C1 segment of cervical spinal cord (tissue), 14 donors: ENCODE results near the gene CLASP1.
"Not testable (repeated sequence)": the region's sequence is repeated elsewhere in the genome, so short reads cannot be mapped to it uniquely, and the experiment has no call there.

Source experiments
- DNase-seq, 14 donors: peaks; one replicate each; lab custom pipeline; 2025; lab: John Stamatoyannopoulos, UW

CLASP1 gene

GRCh38 chr2:121505986-121506586 lies 143.2 kb downstream of the CLASP1 start:
- no peak for DNase-seq

- no peak for DNase-seq
Observed at GRCh38 chr2:121505005-121505404, 144.3 kb downstream of the CLASP1 start.

- no peak for DNase-seq
Observed at GRCh38 chr2:121504316-121504715, 144.9 kb downstream of the CLASP1 start.

GRCh38 chr2:121502781-121503180 lies 146.5 kb downstream of the CLASP1 start:
- no peak for DNase-seq

GRCh38 chr2:121502246-121502645 lies 147.0 kb downstream of the CLASP1 start:
- no peak for DNase-seq

- no peak for DNase-seq
Observed at GRCh38 chr2:121501554-121501953, 147.7 kb downstream of the CLASP1 start.

GRCh38 chr2:121501031-121501430 lies 148.2 kb downstream of the CLASP1 start:
- DNase-seq: peak in 1 of 14 donors; percentile 21

- DNase-seq: no peak
Observed at GRCh38 chr2:121498731-121499130, 150.5 kb downstream of the CLASP1 start.

- no peak for DNase-seq
Observed at GRCh38 chr2:121492409-121492808, 156.9 kb downstream of the CLASP1 start.

- DNase-seq: no peak
Observed at GRCh38 chr2:121491518-121491917, 157.7 kb downstream of the CLASP1 start.

- peak in 1 of 14 donors; percentile 23 for DNase-seq
Observed at GRCh38 chr2:121490584-121491133, 158.6 kb downstream of the CLASP1 start.

GRCh38 chr2:121489911-121490583 lies 159.2 kb downstream of the CLASP1 start:
- DNase-seq: peak in 1 of 14 donors; percentile 65

GRCh38 chr2:121489284-121489683 lies 160.0 kb downstream of the CLASP1 start:
- peak in 1 of 14 donors; percentile 90 for DNase-seq

GRCh38 chr2:121486191-121486790 lies 163.0 kb downstream of the CLASP1 start:
- DNase-seq: no peak

GRCh38 chr2:121485039-121485438 lies 164.2 kb downstream of the CLASP1 start:
- no peak for DNase-seq

- DNase-seq: no peak
Observed at GRCh38 chr2:121483846-121484245, 165.4 kb downstream of the CLASP1 start.

- no peak for DNase-seq
Observed at GRCh38 chr2:121483021-121483420, 166.2 kb downstream of the CLASP1 start.

- no peak for DNase-seq
Observed at GRCh38 chr2:121480826-121481225, 168.4 kb downstream of the CLASP1 start.

- peak in 1 of 14 donors; percentile 74 for DNase-seq
Observed at GRCh38 chr2:121479882-121480522, 169.3 kb downstream of the CLASP1 start.

GRCh38 chr2:121478996-121479745 lies 170.1 kb downstream of the CLASP1 start:
- no peak for DNase-seq

GRCh38 chr2:121478358-121478995 lies 170.8 kb downstream of the CLASP1 start:
- not testable (repeated sequence) for DNase-seq
